HG03159 (cell line): ENCODE data around the gene LRRC41.

Source experiments
- ATAC-seq: cut with Tn5 transposase; IDR thresholded peaks from one replicate; pipeline ENCODE4 v1.9.1; 2021; ENCODE audit warnings: mild to moderate bottlenecking, moderate library complexity; ENCODE audit not compliant: unreplicated experiment

LRRC41 gene

DNA sequence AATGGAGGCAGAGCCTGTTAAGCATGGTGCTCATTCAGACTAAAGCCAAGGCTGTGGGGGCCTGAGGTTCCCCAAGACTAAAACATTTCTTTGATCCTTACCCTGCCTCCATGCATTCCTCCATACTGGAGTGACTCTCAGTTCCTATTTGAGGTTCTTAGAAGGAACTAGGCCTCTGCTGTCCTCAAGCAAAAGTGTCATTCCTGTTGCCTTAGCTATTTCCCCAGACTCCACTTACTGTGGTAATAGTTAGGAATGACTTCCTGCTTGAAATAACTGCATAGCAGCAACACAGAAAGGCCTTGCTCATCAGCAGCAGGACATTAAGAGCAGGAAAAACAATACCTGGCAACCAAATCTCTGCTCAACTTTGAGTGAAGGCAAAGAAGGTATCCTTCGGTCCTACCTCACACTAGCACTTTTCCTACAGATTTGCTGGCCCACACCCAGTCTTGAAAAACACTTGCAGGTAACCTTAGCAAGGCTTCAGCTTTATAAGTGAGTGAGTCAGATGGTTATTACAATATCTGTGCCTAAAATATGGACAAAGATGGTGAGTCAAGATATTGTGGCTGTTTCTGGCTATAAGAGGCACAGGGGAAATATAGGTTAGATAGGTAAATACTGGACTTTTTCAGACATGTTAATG lies 14.8 kb downstream of the LRRC41 start:
- no peak for ATAC-seq

DNA sequence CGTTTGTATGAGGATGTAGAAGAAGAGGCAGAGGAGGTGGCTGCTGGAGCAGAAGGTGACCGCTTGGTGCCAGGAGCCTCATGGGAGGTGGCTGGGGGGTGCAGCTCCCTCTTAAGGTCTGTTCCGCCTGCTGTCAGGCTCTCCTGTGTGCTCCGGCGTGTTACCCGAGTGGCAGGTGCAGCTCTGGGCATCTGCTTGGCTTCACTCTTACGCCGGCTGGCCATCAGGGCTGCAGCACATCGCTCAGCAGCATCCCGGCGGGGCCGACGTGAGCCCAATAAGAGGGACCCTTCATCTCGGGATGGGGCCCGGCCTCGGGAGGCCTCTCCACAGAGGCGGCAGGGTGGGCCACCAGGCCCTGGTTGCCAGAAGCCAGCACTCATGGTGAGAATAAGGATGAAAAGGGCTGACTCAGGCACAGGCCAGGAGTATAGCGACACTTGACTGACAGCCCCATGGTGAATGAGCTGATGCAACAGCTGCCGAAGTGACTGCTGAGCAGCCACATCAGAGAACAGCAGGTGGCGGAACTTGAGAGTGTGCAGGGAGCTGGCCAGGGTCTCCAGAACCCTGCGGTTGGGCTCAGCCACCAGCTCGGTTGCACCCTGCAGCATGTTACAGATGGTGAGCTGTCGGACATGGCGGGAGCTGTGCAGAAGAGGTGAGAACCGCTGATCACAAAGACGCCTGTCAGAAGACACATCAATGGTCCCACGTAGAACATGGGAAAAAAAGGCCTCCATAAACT lies 17.5 kb downstream of the LRRC41 start:
- ATAC-seq = no peak

DNA sequence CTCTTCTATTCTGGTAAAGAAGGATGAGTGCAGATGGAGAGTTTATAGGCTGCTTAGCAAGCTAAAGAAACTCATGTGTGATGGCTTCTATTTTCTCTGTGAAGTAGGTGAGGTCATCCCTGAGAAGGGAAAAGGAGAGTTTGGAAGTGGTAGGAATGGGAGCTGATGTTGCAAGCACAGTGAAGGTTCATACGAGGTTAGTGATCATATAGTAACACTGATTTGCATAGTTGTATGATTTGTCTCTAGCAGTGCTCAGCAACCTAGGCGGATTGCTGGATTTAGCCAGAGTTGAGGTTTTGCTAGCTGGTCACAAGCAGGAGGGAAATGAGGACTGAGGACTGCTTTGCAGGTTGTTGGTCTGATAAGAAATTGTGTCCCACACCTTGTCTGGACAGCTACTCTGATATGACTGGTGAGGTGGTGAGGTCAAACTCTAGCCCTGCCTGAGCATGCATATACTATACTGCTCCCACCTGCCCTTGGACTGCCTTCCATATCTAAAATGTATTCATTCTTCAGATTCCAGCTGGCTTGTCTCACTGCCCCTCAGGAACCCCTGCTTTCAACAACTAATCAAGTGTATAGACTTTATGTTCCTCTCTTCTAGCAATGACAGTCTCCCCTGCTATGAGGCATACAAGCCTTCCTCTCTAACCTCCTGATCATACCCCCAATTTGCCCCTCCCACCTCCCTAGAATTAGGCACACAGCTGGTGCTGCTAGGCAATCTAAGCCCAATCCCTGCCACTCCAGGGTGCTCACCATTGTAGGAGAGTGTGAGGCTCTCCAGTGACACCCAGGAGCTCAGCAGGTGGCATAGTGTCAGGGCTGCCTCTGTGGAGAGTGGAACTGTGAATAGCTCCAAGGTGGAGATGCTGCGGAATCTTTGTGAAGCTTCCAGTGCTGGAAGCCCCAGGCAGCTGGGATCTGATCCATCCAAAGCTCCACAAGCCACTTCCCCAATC lies 18.5 kb downstream of the LRRC41 start:
- no peak for ATAC-seq

DNA sequence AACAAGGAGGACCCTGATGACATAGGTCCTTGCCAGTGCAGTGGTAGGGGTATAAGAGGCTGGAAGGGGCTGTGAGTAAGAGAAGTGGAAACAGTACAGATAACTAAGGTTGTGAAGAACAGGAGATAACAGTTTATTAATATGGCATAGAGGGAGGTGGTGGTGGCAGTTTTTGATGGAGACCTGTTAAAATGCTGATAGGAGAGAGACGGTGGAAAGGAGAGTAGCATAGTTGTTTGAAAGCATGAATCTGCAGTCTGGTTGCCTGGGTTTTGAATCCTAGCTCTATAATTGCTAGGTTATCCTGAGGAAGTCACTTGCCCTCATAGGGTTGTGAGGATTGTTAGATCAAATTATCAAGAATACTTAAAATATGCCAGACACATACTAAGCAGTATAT lies 19.4 kb downstream of the LRRC41 start:
- no peak for ATAC-seq

DNA sequence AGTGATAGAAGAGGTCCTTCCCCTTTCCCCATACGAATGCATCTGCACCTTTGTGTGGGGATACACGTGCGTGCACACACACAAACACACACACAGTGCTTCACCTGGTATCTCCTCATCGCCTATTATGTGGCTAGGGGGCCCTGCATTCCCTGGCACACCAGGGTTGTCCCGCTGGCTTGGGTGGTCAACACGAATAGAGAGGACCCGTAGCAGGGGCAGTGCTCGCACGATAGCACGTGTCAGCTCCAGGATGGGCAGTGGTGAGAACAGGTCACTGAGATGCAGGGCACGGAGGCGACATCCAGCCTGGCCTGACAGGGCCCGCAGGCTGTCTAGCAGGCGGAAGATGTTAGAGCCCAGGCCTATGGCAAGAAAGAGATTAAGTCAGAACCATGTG lies 22.4 kb downstream of the LRRC41 start:
- no peak for ATAC-seq

DNA sequence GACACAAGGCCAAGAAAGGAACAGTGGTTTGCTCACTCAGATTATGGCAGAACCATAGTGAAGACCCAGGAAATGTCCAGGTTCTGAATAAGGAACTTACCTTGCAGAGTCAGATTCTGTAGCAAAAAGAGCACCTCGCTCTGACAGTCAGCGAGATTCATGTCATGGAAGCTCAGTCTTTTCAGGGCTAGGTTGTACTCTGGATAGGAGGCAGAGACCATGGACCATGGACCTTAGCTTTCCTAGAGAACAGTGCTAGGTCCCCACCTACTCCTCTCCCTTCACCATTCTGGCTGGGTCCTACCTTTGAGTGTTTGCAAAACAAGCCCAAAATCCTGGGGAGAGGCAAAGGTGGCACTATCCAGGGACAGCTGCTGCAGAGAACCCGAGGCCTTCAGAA lies 23.3 kb downstream of the LRRC41 start:
- ATAC-seq = no peak

DNA sequence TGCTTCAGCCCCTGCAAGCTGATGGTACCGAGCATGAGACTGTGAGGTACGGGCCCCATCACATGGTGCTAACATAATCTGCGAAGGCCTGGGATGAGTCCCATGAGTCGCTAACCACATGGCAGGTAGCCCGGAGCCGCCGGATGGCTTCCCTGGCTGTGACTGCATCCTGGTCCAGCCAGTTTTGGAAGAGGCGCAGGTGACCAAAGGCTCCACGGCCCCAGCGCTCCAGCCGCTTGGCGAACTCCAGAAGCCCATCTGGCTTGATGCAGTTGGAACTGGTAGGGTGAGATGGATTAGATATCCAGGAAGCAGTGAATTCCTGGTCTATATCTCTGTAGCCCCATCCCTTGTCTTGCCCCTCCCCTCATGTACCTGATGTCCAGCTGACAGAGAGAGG lies 24.6 kb downstream of the LRRC41 start:
- ATAC-seq = no peak

DNA sequence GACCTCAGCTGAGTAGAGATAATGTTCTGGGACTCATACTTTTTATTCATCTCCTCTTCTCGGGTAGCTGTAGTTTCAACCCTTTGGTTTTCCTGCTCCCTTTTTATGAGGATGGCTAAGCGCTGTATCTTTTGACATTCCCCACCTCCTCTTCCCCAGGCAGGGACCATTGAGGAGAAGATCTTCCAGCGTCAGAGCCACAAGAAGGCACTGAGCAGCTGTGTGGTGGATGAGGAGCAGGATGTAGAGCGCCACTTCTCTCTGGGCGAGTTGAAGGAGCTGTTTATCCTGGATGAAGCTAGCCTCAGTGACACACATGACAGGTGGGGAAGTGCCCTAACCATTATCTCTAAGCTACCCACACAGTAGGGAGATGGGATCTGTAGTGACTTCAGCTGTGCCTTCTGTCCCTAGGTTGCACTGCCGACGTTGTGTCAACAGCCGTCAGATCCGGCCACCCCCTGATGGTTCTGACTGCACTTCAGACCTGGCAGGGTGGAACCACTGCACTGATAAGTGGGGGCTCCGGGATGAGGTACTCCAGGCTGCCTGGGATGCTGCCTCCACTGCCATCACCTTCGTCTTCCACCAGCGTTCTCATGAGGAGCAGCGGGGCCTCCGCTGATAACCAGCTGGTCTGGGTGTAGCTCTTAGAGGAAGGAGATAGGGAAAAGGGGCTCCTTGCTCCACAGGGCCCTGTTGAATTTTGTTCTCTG lies 25.6 kb downstream of the LRRC41 start:
- no peak for ATAC-seq

DNA sequence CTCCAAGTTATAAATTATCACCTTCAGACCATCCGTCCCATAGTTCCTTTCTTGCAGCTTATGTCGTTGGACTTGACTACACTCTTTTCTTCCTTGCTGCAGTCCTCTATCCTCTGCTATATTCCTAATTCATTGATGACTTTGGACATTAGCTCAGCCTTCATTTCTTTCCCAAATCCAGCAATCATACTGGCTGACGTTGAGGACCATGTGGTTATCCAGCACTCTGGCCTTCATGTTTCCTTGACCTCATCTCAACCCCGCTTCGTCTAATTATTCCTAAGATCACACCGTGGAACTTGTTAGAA lies 28.4 kb downstream of the LRRC41 start:
- ATAC-seq = no peak

DNA sequence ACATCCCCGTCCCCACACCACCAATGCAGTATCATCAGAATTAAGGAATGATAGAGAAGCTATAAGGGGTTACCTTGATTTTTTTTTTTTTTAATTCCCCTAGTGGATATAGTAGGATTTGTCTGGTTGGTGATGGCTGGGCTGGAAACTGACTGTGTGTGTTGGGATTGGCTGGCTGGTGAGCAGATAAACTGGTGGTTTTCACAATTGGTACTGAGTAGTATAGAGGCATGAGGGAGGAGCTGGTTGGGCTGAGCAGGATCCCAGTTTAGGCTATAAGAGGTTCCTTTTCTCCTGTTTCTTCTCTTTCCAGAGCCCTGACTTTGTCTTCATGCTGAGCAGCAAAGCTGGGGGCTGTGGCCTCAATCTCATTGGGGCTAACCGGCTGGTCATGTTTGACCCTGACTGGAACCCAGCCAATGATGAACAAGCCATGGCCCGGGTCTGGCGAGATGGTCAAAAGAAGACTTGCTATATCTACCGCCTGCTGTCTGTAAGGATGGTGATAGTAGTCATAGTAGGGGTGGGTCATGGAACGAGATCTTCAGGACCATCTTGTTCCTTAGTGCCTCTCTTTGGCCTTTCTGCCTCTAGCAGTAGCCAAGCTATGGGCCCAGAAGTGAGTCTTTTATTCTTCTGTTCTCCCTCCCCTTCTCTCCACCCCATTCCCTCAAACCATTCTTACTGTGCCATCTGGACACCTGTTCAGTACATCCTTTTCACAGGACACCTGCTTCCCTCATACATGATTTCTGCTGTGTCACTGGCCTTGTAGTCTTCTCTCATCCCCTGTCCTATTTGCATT lies 29.0 kb downstream of the LRRC41 start:
- ATAC-seq = no peak

DNA sequence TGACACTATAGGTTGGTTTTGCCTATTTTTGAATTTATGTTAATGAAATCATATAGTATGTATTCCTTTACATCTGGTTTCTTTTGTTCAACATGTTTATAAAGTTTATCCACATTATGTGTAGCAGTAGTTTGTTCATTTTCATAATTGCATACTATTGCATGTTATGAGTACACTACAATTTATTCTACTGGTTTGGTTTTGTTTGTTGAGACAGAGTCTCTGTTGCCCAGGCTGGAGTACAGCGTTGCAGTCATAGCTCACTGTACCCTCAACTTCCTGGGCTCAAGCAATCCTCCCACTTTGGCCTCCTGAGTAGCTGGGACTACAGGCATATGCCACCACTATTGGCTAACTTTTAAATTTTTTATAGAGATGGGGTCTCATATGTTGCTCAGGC lies 34.8 kb downstream of the LRRC41 start:
- ATAC-seq = no peak

DNA sequence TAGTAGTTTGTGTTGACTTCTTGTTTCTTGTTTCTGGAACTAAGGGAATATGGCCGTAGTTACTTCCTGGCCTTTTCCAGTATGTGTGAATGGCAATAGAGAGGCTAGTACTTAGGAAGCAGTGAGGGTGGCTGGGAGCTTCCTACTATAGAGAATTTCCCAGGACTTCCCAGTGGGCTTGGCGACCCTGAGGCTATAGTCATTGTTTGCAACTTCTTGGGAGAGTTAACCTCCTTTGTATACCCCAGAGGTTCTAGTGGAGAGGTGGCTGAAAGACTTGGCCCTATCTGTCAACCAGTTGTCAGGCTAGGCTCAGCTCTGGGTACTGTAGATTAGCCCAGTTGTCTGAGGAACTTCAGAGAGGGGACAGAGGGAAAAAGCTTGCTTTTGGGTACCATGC lies 40.3 kb downstream of the LRRC41 start:
- ATAC-seq = no peak

DNA sequence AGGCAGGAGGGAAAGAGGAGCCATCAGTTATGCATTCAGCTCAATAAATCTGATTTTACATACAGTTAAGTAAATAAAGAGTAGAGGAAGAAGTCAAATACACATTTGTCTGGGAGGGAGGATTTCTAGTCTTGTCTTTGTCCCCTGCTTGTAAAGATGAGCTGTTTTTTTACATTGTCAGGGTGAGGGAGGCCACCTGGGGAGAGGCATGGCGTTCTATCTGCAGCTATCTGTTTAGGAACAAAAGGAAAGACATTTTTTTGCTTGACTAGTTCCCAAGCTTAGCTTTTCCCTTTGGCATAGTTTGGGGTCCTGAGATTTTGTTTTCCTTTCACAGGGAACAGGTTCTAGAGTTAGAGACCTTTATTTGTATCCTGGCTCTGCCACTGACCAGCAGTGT lies 40.9 kb downstream of the LRRC41 start:
- no peak for ATAC-seq

DNA sequence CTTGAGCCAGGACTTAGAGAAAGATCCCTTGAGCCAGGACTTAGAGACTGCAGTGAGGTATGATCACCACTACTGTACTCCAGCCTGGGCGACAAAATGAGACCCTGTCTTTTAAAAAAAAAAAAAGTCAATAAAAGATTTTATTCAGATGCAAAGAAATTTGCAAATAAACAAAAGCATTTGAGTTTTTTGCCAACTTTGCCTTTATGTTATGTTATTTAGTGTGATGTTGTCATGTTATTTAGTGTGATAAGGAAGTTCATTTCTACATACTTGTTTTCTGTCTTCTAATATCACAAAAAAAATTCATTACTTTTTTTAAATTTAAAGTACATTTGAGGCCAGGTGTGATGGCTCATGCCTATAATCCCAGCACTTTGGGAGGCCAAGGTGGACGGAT lies 46.9 kb downstream of the LRRC41 start:
- no peak for ATAC-seq

DNA sequence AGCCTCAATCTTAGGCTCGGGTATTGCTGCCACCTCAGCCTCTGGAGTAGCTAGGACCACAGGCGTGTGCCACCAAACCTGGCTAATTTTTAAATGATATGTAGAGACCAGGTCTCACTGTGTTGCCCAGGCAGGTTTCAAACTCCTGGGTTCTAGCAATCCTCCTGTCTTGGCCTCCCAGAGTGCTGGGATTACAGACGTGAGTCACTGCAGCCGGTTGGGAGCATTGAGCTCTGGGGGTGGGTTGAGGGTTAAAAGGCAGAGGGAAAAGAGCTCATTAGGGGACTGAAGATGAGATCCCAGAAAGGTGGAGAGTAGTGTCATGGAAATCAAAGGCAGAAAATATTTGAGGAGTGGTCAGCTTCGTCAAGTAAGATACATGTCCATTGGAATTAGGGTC lies 48.7 kb downstream of the LRRC41 start:
- ATAC-seq = no peak

DNA sequence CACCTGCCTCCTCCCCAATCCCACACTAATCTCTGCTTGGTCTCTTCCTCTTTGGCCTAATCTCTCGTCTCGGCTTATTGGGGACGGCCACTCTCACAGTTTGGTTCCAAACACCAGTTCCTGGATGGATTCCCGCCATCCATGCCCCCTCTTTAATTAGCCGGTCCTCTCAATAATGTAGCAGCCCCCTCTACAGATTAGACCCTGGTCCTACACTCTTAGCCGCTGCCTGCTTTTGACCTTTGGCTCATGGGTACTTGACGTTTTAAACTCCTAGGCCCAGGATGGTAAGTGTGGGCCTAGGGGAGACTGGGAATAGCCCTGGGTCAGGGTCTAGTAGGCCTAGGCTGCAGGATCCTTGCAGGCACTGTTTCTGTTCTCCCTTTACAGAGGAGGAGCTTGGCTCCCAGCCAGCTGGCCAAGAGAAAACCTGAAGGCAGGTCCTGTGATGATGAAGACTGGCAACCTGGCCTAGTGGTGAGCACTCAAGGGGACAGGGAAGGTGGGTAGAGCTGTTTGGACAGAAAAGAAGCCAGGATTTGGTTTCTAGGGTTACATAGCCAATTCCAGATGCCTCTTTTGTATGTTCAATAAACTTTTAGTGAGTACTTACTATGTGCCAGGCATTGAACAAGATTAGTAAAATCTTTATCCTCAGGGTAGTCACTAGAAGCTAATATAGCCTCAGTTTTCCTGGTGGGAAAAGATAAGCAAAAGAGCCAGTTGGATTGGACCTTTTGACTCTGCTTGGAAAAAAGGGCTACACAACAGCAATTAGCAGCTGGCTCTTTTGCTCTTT lies 55.1 kb downstream of the LRRC41 start:
- ATAC-seq = no peak

DNA sequence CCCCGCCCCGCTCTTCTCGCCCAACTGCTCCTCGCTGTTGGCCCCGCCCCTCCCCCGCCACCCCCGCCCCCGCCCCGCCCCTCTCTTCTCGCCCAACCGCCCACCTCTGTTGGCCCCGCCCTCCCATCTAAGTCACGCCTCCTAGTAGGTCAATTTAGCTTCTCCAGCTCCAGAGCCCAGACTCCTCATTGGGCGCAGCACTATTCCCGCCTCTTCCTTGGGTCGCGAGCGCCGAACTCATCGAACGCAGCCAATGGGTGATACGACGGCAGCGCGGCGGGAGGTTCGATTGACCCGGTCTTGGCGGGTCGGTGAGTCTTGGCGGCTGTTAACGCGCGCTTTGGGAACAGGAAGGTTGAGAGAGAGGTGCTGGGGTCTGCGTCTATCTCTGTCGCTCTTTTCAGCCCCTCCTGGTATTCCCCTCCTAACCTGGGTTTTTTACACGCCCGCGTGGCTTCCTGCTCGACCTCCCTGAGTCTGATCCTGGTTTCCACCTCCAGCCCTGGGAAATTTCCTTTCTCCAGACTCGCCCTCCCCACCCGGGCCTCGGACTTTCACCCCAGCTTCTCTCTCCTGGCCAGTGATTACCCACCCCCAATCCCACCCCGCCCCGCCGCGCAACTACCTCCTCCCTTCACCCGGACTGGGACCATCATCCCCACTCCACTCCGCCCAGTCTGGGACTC lies 55.8 kb downstream of the LRRC41 start, which contains the start of gene RAD54L:
Gene RAD54L (plus strand): TSS at position 328 of the 686 bp plus-strand sequence. CDS start 643 bp downstream, outside the sequence.
- peak; percentile 90 for ATAC-seq

DNA sequence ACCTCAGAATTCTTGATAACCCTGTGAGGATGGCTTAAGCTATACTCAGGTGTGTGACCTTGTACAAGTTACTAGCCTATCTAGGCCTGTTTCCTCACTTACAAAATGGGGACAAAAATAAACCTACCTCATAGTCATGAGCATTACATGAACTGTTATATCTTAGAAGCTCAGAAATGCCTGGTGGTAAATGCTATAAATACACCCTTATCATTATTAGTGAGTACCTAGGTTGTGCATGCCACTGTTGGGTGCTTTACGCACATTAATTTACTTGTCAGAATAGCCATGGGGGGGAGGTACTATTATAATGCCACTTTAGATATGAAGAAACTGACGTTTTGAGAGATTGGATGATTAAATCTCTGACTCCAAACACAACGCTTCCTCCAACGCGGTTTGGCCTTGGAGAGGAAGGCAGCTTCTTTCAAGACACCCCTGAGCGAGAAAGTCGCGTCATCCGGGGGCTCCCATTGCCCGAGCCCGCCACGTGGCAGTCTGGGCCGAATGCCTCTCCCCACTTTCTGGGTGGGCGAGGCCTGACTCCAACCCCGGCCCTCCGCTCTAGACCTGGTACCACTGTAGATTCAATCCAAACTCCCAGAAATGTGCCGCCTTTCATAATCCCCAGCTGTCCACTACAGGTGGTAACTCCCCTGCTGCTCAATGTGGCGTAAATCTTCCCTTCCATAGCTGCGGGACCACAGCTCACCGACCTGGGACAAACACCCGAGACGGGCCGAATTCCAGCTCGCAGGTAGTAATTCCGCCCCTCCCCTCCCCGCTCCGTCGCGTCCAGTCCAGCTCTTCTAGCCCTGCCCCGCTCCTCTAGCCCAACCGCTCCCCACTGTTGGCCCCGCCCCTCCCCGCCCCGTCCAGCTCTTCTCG lies 56.6 kb downstream of the LRRC41 start:
- ATAC-seq = peak; percentile 42
